ENCODE results near the gene TFCP2L1.
"Not testable (repeated sequence)": the region's sequence is repeated elsewhere in the genome, so short reads cannot be mapped to it uniquely, and the experiment has no call there.

Gene TFCP2L1, protein sequence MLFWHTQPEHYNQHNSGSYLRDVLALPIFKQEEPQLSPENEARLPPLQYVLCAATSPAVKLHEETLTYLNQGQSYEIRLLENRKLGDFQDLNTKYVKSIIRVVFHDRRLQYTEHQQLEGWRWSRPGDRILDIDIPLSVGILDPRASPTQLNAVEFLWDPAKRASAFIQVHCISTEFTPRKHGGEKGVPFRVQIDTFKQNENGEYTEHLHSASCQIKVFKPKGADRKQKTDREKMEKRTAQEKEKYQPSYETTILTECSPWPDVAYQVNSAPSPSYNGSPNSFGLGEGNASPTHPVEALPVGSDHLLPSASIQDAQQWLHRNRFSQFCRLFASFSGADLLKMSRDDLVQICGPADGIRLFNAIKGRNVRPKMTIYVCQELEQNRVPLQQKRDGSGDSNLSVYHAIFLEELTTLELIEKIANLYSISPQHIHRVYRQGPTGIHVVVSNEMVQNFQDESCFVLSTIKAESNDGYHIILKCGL

DNA sequence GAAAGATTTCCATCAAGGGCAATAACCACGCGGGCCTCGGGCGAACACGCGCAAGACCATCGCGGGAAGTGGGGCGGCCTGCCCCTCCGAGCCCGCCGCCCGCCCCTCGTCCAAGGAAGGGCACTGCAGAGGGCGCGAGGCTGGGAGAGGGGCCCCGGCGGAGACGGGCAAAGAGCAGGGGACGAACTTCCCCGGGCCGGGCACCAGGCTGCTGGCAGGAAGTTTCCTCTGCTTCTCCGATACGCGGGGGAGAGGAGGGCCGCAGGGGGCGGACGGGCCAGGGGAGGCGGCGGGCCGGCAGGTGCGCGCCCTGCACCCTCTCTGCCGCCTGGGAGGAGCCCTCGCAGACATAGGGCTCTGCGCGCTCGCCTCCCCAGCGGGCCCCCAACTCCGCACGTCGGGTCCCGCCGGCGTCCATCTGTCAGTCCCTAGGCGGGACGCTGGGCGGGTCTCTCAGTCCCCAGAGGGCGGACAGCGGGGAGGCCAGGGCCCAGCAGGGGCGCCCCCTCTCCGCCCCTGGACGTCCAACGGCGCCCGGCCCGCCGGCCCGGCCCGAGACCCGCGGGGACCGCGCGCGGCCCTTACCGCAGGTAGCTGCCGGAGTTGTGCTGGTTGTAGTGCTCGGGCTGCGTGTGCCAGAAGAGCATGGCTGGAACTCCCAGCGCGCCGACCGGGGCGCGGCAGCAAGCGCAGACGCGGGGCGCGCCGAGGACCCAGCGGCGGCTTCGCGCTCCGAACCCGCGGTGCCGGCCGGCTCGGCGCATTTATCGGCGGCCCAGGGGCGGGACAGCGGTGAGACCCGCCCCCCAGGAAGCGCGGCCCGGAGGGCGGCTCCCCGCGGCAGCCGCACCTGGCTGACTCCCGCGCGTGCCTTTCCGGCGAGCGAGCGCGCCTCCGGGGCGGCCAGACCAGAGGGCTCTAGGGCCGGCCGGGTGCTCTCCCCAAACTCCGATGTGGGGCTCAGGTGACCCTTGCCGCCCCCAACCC lies at the start of gene TFCP2L1:
TFCP2L1 (minus strand) TSS at position 740 of the 987 bp plus-strand sequence; CDS start at position 647, 93 bp downstream.
- DNase-seq: no peak

DNA sequence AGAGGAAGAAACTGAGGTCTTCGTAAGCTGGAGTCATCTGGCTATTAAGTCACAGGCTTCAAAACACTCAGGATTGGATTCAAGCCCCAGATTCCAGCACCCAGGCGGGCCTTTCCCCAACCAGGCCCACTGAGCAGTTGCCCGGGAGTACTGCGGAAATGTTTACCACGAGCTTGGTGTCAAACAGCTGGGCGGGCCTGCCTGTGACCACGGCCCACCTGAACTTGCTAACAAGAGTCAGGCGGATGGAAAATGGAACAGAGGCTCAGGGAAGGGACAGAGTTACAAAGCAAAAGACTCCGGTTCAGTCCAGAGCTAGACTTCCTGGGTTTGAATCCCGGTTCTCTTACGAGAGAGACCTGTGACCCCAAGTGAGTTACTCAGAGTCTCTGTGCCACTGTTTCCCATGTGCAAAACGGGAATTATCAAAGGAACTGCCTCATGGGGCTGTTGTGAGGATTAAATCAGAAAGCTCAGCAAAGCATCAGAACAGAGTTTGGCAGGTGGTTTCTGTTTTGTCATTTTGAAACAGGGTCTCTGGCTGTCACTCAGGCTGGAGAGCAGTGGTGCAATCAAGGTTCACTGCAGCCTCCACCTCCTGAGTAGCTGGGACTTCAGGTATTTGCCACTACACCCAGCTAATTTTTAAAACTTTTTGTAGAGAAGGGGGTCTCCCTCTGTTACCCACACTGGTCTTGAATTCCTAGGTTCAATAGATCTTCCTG lies 49.0 kb upstream of the TFCP2L1 start:
- no peak for DNase-seq

DNA sequence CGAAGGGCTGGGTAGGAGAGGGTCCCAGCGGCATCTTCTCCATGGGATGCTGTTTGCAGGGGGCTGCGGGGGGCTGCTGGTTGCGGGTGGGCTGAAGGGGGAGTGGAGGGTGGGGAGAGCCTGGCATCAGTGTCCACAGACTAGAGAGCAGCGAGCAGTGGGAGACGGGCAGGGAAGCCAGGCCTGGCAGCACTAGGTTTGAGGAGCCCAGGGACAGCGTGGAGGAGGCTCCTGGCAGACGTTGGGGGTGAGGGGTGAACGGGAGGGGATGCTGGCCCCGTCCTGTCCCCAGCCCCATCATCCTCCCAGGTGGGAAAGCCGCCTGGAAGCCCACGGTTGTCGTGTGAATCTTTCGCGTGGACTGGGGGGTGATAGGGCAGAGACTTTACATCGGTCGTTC lies 48.2 kb upstream of the TFCP2L1 start:
- no peak for DNase-seq

DNA sequence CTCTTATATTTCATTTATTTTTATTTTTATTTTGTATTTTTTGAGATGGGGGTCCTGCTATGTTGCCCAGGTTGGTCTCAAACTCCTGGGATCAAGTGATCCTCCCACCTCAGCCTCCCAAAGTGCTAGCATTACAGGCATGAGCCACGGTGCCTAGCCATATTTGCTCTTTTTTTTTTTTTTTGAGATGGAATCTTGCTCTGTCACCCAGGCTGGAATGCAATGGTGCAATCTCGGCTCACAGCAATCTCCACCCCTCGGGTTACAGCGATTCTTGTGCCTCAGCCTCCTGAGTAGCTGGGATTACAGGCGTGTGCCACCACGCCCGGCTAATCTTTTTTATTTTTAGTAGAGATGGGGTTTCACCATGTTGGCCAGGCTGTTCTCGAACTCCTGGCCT lies 46.3 kb upstream of the TFCP2L1 start:
- DNase-seq: not testable (repeated sequence)

DNA sequence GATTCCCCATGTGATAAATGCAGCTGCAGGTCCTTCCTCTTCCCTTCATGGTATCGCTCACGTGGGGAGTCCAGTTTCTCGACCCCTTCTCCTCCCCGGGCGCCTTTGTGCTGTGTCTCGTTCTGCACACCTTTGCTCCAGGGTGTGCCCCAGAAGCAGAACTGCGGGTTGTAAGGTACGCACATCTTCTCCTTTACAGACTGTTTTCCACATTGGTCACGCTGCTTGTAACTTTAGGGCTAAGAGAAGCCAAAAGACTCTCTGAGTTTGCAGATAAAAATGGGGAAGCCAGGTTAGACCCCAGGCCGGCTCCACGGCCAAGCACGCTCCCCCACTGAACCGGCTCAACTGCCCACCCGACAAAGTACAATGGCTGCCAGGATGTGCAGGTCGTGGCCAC lies 45.9 kb upstream of the TFCP2L1 start:
- DNase-seq: no peak

DNA sequence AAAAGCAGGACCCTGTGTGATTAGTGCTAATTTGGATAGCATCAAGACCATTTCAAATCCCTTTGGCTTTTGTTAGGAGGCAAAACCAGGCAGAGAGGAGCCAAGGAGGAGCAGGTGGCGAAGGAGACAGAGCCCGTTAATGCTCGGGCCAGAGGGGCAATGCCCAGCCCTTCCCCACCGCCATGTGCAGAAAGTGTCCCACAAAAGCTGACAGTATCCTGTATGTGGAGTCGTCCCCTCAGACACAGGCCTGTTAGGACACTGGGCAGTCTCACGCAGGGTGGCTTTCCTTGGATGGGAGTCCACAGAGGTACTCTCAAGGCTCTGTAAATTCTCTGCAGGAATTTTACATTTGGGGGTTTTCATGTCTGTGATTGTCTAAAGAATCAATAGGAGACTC lies 44.8 kb upstream of the TFCP2L1 start:
- no peak for DNase-seq

DNA sequence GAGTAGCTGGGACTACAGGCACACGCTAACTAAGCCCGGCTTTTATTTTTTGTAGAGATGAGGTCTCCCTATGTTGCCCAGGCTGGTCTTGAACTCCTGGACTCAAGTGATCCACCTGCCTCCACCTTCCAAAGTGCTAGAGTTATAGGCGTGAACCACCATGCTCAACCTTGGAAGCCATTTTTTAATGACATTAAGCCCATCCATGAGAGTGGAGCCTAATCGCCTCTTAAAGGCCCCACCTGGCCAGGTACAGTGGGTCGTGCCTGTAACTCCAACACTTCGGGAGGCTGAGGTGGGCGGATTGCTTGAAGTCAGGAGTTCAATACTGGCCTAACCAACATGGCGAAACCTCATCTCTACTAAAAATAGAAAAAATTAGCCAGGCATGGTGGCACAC lies 41.6 kb upstream of the TFCP2L1 start:
- no peak for DNase-seq

DNA sequence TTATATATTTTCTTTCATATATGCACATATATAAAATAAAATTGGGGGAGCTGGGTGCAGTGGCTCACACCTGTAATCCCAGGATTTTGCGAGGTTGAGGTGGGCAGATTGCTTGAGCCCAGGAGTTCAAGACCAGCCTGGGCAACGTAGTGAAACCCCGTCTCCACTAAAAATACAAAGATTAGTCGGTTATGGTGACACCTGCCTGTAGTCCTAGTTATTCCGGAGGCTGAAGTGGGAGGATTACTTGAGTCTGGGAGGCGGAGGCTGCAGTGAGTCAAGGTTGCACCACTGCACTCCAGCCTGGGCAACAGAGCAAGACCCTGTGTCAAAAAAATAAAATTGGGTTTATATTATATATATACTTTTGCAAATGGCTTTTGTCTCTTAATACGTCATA lies 39.6 kb upstream of the TFCP2L1 start:
- DNase-seq: no peak

DNA sequence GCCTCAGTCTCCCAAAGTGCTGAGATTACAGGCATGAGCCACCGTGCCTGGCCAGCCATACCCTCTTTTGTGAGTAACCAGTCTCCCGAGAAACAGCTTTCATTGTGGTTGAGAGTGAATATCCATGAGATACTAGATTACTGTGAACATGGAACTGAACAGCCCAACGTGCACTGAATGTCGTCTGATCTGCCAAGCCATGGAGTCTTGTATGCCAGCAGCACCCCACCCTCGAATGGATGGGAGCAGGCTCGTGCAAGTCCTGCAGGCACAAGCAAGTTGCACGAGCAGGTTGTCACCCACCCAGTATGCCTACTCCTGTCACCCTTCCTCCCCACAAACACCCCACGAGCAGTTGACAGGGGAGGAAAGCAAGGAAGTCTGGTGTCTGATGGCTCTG lies 36.5 kb upstream of the TFCP2L1 start:
- no peak for DNase-seq

DNA sequence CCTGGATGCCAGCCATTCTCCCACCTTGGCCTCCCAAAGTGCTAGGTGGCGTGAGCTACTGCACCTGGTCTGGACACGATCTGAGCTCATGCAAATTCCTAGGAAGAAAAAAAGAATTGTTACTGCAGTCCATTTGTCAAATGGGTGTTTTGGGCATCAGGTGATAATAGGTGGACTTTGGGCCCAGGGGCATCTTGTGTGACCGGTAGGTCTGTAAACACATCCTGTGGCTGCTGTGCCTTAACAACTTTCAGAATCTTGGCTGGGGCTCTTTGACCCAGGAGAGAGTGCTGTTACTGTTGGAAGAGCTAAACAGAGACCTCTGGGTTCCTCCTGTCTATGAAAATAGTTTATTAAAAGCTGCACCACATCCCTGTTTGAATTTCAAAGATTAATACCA lies 34.9 kb upstream of the TFCP2L1 start:
- no peak for DNase-seq

DNA sequence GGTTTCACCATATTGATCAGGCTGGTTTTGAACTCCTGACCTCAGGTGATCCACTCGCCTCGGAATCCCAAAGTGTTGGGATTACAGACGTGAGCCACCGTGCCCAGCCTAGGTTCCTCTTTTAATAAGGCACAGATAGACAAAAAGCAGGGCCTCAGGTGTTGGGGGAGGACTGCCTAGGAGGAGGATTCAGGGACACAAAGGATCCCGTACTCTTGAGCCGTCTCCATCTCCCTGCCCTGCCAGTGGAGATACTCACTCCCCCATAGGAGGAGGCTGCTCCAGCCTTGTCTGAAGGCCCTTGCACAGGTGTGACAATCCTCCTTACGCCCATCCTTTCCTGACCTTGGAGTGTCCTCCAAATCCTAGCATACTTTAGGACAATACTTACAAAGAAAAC lies 32.0 kb upstream of the TFCP2L1 start:
- DNase-seq: no peak

DNA sequence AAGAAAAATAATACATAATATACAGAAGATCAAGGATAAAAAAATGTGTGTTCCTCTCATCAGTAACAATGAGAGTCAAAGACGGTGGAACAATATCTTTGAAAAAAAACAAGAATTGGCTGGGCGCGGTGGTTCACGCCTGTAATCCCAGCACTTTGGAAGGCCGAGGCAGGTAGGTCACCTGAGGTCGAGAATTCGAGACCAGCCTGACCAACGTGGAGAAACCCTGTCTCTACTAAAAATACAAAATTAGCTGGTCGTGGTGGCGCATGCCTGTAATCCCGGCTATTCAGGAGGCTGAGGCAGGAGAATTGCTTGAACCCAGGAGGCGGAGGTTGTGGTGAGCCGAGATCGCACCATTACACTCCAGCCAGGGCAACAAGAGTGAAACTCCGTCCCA lies 28.7 kb upstream of the TFCP2L1 start:
- not testable (repeated sequence) for DNase-seq

DNA sequence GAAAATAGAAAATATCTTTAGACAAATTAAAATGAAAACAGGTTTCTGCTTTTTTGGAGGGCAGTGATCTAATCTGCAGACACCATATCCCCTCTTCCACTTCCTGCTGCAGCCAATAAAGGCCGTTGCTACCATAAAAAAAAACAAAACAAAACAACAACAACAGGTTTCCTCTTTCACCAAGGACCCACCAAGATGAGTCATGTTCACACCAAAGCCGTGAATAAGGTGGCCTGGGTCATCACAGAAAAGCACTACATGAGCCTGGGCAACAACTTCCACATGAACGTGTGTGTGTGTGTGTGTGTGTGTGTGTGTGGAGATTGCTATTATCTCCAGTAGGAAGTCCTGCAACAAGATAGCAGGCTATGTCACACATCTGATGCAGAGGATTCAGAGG lies 24.8 kb upstream of the TFCP2L1 start:
- no peak for DNase-seq

DNA sequence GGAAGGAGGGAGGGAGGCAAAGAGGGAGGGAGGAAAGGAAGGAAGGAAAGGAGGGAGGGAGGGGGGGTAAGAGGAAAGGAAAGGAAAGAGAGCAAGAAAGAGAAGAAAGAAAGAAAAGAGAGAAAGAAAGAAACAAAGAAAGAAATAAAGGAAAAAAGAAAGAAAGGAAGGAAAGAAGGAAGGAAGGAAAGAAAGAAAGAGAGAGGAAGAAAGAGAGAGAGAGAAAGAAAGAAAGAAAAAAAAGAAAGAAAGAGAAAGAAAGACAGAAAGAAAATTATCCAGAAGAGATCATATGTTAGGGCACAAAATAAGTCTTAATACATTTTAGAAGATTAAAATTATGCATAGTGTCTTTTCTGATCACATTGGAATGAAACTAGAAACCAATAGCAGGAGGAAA lies 24.3 kb upstream of the TFCP2L1 start:
- no peak for DNase-seq

DNA sequence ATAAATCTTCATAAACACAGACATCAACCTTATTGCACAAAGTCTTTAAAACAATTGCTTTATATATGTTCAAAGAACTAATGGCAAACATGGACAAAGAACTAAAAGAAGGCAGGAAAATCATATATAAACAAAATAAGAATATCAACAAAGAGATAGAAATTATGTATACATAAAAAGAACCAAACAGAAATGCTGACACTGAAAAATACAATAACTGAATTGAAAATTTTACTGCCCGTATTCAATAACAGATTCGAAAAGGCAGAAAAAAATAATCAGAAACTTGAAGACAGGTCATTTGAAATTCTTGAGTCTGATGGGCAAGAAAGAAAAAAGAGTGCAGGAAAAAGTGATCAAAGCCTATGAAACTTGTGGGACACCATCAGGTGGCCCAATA lies 22.0 kb upstream of the TFCP2L1 start:
- DNase-seq: no peak

DNA sequence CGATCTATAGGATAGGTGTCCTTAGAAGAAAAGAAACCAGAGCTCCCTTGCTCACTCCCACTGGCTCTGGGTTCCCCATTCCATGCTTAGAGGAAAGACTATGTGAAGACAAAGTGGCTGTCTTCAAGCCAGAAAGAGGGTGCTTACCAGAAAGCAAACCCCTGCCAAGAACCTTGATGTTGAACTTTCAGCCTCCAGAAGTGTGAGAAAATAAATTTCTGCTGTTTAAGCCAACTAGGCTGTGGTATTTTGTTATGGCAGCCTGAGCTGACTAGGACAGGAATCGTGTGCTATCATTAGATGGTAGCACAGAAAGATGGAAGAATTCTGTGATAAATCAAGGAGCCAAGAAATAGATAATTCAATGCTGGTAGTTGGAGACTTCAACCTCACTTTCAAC lies 19.9 kb upstream of the TFCP2L1 start:
- DNase-seq: no peak

DNA sequence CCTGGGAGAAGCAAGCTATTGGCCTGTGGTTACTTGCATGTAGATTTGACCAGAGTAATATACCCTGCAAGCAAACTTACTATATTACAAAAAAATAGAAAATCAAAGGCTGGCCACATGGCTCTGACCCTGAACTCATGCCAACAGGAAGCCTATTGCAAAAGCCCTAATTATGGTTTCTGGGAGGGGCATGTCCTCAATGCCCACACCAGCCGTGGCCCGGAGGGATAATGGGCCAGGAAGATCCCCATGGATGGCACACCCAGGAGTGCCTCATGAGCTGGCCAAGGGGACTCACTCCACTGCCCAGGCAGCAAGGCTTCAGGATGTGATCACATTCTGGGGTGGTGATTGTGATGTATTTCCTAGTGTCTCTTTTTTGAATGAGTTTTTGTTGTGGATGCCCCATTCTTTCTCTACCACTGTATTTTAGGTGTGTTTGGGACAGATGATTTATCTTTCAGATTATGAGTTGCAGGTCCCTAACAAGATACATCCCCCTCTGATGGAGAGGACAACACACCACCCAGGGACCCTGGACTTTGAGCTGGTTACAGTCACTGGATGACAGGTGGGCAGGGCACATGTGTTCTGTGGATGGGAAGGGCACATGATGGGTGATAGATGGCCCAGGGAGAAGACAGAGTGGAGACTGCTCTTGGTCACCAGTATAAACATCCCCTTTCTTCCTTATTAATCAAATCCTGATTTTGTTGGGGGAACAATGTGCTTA lies 18.7 kb upstream of the TFCP2L1 start:
- no peak for DNase-seq

DNA sequence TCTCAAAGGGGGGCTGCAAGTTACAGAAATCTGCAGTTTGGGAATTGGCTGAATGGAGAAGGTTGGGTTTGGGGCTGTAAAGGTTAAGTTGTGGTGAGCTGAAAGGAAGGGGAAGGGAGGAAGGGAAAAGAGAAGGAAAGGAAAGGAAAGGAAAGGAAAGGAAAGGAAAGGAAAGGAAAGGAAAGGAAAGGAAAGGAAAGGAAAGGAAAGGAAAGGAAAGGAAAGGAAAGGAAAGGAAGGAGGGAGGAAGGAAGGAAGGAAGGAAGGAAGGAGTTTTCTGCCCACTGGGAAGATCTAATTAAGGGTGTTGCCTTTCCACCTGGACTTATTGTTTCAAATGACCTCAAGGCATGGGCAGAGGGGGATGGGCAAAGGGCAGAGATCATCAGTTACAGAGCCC lies 16.2 kb upstream of the TFCP2L1 start:
- not testable (repeated sequence) for DNase-seq

DNA sequence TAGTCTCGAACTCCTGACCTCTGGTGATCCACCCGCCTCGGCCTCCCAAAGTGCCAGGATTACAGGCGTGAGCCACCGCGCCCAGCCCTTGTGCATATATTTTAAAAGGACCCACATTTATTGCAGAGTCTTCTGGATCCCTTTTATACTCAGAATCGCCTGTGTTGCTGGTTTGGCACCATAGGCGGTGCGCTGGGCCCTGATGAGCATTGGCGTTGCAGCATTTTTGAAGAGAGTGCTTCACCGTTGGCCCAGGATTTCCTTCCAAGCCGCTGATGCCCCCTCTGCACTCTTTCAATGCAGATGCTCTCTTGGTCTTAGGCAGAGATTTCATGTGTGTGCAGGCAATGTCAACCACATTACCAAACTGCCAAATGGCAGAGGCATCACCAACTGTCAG lies 13.5 kb upstream of the TFCP2L1 start:
- DNase-seq: no peak

DNA sequence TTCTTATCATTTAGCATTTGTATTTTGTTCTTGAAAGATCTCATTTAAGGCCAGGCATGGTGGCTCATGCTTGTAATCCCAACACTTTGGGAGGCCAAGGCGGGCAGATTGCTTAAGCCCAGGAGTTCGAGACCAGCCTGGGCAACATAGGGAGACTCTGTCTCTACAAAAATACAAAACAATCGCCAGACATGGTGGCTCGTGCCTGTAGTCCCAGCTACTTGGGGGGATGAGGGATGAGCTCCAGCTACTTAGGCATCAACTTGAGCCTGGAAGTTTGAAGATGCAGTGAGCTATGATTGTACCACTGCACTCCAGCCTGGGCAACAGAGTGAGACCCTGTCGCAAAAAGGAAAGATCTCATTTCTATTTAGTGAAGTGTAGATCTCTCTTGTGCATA lies 12.9 kb upstream of the TFCP2L1 start:
- DNase-seq: not testable (repeated sequence)

DNA sequence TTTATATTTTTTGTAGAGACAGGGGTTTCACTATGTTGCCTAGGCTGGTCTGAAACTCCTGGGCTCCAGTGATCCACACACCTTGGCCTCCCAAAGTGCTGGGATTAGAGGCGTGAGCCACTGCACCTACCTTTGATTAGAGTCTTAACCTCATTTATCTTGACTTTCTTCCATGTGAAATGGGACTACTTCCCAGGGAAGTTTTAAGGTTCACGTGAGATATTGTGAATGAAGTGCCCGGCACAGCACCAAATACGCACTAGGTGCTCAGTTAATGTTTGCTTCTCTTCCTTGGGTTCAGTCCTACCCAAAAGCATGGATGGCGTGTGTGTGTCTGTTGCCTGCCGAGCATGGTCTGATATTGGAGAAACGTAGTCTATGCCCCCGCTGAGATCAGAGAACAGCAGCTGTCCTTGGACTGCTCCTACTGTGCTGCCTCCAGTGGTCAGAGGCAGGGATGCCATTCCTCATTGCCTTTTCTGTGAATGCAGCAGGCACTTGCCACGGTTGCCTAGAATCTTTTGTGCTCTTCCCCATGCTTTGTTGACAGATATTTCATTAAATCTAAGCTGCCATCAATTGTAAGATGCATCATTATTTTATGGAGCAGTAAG lies 12.3 kb upstream of the TFCP2L1 start:
- DNase-seq: peak; percentile 4 to 8
